KOPT-K1 (cell line): ENCODE data around the gene IRAK3.
A peak's percentile ranks its signal among the peaks of the same experiment; 100 is the strongest.
"Not testable (repeated sequence)": the region's sequence is repeated elsewhere in the genome, so short reads cannot be mapped to it uniquely, and the experiment has no call there.

Experiments
- H3K27ac ChIP-seq: fragments of 200-600 bp; sonication (generic); 2 replicates; pipeline ENCODE4 v1.5.1; 2016; ENCODE audit warnings: antibody characterized with exemption, mild to moderate bottlenecking, low read depth, low read length; ENCODE audit not compliant: poor library complexity, severe bottlenecking
- H3K36me3 ChIP-seq: fragments of 200-600 bp; sonication (generic); 2 replicates; pipeline ENCODE4 v1.5.1; 2017; ENCODE audit warnings: antibody characterized with exemption, mild to moderate bottlenecking, low read length, moderate library complexity; ENCODE audit not compliant: insufficient read depth
- H3K9me3 ChIP-seq: fragments of 200-600 bp; sonication (generic); 2 replicates; pipeline ENCODE4 v1.5.1; 2017; ENCODE audit warnings: antibody characterized with exemption, low read length, mild to moderate bottlenecking; ENCODE audit not compliant: insufficient read depth, poor library complexity, severe bottlenecking

The IRAK3 gene

GRCh38 chr12:66287275-66287674 lies 98.3 kb downstream of the IRAK3 start:
- no peaks in the 10 kb centered on the region for H3K36me3 ChIP-seq
- H3K9me3 ChIP-seq, result peaks cover 4% of the 10 kb centered on the region
- peak overlapping the region; percentile 76 for H3K27ac ChIP-seq

DNA sequence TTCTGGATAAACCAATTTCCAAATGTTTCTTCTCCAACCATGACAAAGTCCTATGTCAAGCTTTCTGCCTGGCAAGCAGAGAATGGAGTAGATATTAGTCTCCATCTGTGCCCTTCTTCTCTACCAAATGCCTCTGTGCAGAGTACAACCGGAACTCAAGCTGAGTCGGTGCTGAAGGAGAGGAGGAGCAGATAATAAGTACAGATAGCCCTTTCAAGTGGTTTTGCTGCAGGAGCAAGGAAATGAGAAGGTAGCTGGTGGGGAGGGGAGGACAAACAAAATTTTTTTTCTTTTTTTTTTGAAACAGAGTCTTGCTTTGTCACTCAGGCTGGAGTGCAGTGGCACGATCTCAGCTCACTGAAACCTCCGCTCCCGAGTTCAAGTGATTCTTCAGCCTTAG lies 99.1 kb downstream of the IRAK3 start:
- peak overlapping the region; percentile 76 for H3K27ac ChIP-seq
- H3K36me3 ChIP-seq, result no peaks in the 10 kb centered on the region

GRCh38 chr12:66289485-66289884 lies 100.5 kb downstream of the IRAK3 start:
- Histone ChIP-seq H3K36me3 (no peaks in the 10 kb centered on the region), H3K9me3 (peaks cover 10% of the 10 kb centered on the region), H3K27ac (no peak overlapping the region)

More for the DNA sequence above, 99.1 kb downstream of the IRAK3 start:
- H3K9me3 ChIP-seq, result peaks cover 7% of the 10 kb centered on the region

GRCh38 chr12:66290716-66291200 lies 101.7 kb downstream of the IRAK3 start:
- H3K36me3 ChIP-seq, result no peaks in the 10 kb centered on the region
- peak overlapping the region; percentile 29 for H3K27ac ChIP-seq
- peaks cover 10% of the 10 kb centered on the region for H3K9me3 ChIP-seq

- Histone ChIP-seq H3K27ac (no peak overlapping the region), H3K9me3 (peaks cover 10% of the 10 kb centered on the region), H3K36me3 (no peaks in the 10 kb centered on the region)
Measured at GRCh38 chr12:66296176-66296683, 107.2 kb downstream of the IRAK3 start.

GRCh38 chr12:66297080-66297479 lies 108.1 kb downstream of the IRAK3 start:
- Histone ChIP-seq H3K9me3 (peaks cover 10% of the 10 kb centered on the region), H3K36me3 (no peaks in the 10 kb centered on the region), H3K27ac (no peak overlapping the region)

DNA sequence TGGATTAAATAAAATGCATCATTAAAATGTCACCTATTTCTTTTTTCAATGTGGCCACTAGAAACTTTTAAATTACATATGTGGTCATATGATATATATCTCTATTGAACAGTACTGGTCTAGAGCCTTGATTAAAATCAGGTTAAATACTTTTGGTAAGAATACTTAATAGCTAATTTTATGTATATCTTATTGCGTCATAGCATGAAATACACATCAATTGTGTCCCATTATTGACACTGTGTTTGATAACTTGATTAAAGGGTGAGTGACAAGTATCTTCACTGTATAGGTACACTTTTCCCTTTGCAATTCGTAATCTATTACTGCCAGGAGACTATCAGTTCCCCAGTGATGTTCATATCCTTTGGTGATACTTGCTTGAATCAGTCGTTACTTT lies 108.9 kb downstream of the IRAK3 start:
- H3K9me3 ChIP-seq, result peaks cover 5% of the 10 kb centered on the region
- no peak overlapping the region for H3K27ac ChIP-seq
- H3K36me3 ChIP-seq, result no peaks in the 10 kb centered on the region

GRCh38 chr12:66301944-66302826 lies 113.2 kb downstream of the IRAK3 start, which contains the start of gene HELB:
TSS of gene HELB (plus strand) at chr12:66302493. CDS start at chr12:66302604, 111 bp downstream.
- H3K36me3 ChIP-seq, result peaks cover 12% of the 10 kb centered on the region
- H3K9me3 ChIP-seq, result no peaks in the 10 kb centered on the region
- H3K27ac ChIP-seq, result peak within 1 kb of the TSS; percentile 87

- H3K9me3 ChIP-seq, result no peaks in the 10 kb centered on the region
- peaks cover 12% of the 10 kb centered on the region for H3K36me3 ChIP-seq
- peak overlapping the region; percentile 87 for H3K27ac ChIP-seq
Measured at GRCh38 chr12:66302827-66303169, 113.8 kb downstream of the IRAK3 start.

GRCh38 chr12:66303316-66303804 lies 114.3 kb downstream of the IRAK3 start:
- peak overlapping the region; percentile 87 for H3K27ac ChIP-seq
- H3K9me3 ChIP-seq, result not testable (repeated sequence)

More at GRCh38 chr12:66303316-66303804, 114.3 kb downstream of the IRAK3 start:
- peaks cover 16% of the 10 kb centered on the region for H3K36me3 ChIP-seq
